Measurements from ENCODE around the gene LSAMP. TPM values are rescaled to one million over a fixed set of nuclear protein-coding genes. Genes with fewer than 3 reads are reported as not detected.

The LSAMP gene
- total RNA-seq, 1 donor from 2014 or later = 1.1 TPM

- H3K4me1 Mint-ChIP-seq (ENCODE audit: low read depth) = no peaks in the 10 kb centered on the region
- no peak overlapping the region for H3K4me3 Mint-ChIP-seq (ENCODE audit: unreplicated experiment)
- DNase-seq (ENCODE audit: low spot score) = no peak
- H3K9me3 Mint-ChIP-seq (ENCODE audit: low read depth) = no peaks in the 10 kb centered on the region
- TF ChIP-seq CTCF (IDR thresholded peaks at IDR 0.05) = no peak
- H3K36me3 Mint-ChIP-seq (ENCODE audit: low read depth) = no peaks in the 10 kb centered on the region
- no peak overlapping the region for H3K27ac Mint-ChIP-seq (ENCODE audit: unreplicated experiment)
- no peaks in the 10 kb centered on the region for H3K27me3 Mint-ChIP-seq (ENCODE audit: low read depth)
Observed at GRCh38 chr3:115891006-115891636, 554.2 kb downstream of the LSAMP start.

- Mint-ChIP-seq H3K4me1 (ENCODE audit: low read depth) (no peaks in the 10 kb centered on the region), H3K9me3 (ENCODE audit: low read depth) (no peaks in the 10 kb centered on the region), H3K4me3 (ENCODE audit: unreplicated experiment) (no peak overlapping the region), H3K36me3 (ENCODE audit: low read depth) (no peaks in the 10 kb centered on the region), H3K27ac (ENCODE audit: unreplicated experiment) (no peak overlapping the region), H3K27me3 (ENCODE audit: low read depth) (no peaks in the 10 kb centered on the region)
- no peak for DNase-seq (ENCODE audit: low spot score)
- TF ChIP-seq CTCF (IDR thresholded peaks at IDR 0.05) = no peak
Observed at GRCh38 chr3:115890579-115890978, 554.7 kb downstream of the LSAMP start.

GRCh38 chr3:115885621-115886020 lies 559.7 kb downstream of the LSAMP start:
- Mint-ChIP-seq H3K9me3 (ENCODE audit: low read depth) (no peaks in the 10 kb centered on the region), H3K27me3 (ENCODE audit: low read depth) (no peaks in the 10 kb centered on the region), H3K4me1 (ENCODE audit: low read depth) (no peaks in the 10 kb centered on the region), H3K4me3 (ENCODE audit: unreplicated experiment) (no peak overlapping the region), H3K36me3 (ENCODE audit: low read depth) (no peaks in the 10 kb centered on the region), H3K27ac (ENCODE audit: unreplicated experiment) (no peak overlapping the region)
- DNase-seq (ENCODE audit: low spot score) = no peak
- no peak for TF ChIP-seq CTCF (IDR thresholded peaks at IDR 0.05)

GRCh38 chr3:115877615-115877899 lies 567.7 kb downstream of the LSAMP start:
- H3K36me3 Mint-ChIP-seq (ENCODE audit: low read depth) = no peaks in the 10 kb centered on the region
- no peak overlapping the region for H3K27ac Mint-ChIP-seq (ENCODE audit: unreplicated experiment)
- no peak overlapping the region for H3K4me3 Mint-ChIP-seq (ENCODE audit: unreplicated experiment)
- no peaks in the 10 kb centered on the region for H3K9me3 Mint-ChIP-seq (ENCODE audit: low read depth)
- H3K27me3 Mint-ChIP-seq (ENCODE audit: low read depth) = no peaks in the 10 kb centered on the region
- TF ChIP-seq CTCF (IDR thresholded peaks at IDR 0.05) = no peak
- H3K4me1 Mint-ChIP-seq (ENCODE audit: low read depth) = peaks cover 9% of the 10 kb centered on the region
- DNase-seq (ENCODE audit: low spot score) = no peak

GRCh38 chr3:115876876-115877614 lies 568.2 kb downstream of the LSAMP start:
- H3K9me3 Mint-ChIP-seq (ENCODE audit: low read depth) = no peaks in the 10 kb centered on the region
- no peak overlapping the region for H3K27ac Mint-ChIP-seq (ENCODE audit: unreplicated experiment)
- no peak for DNase-seq (ENCODE audit: low spot score)
- no peaks in the 10 kb centered on the region for H3K27me3 Mint-ChIP-seq (ENCODE audit: low read depth)
- peaks cover 13% of the 10 kb centered on the region for H3K4me1 Mint-ChIP-seq (ENCODE audit: low read depth)
- no peak for TF ChIP-seq CTCF (IDR thresholded peaks at IDR 0.05)
- H3K4me3 Mint-ChIP-seq (ENCODE audit: unreplicated experiment) = no peak overlapping the region
- no peaks in the 10 kb centered on the region for H3K36me3 Mint-ChIP-seq (ENCODE audit: low read depth)
